ENCODE data around the gene FSD2.
A peak's percentile ranks its signal among the peaks of the same experiment; 100 is the strongest.
"Not testable (repeated sequence)": the region's sequence is repeated elsewhere in the genome, so short reads cannot be mapped to it uniquely, and the experiment has no call there.

Gene FSD2

GRCh38 chr15:82731527-82731926 lies 74.3 kb downstream of the FSD2 start:
- no peak for DNase-seq (ENCODE audit: low read depth)

- DNase-seq (ENCODE audit: low read depth), result no peak
These were observed 75.8 kb downstream of the FSD2 start for GRCh38 chr15:82730022-82730530.

GRCh38 chr15:82726816-82727215 lies 79.1 kb downstream of the FSD2 start:
- no peak for DNase-seq (ENCODE audit: low read depth)

GRCh38 chr15:82715003-82715402 lies 90.9 kb downstream of the FSD2 start:
- no peak for DNase-seq (ENCODE audit: low read depth)

GRCh38 chr15:82714016-82714415 lies 91.9 kb downstream of the FSD2 start:
- no peak for DNase-seq (ENCODE audit: low read depth)

GRCh38 chr15:82712036-82712435 lies 93.8 kb downstream of the FSD2 start:
- no peak for DNase-seq (ENCODE audit: low read depth)

- no peak for DNase-seq (ENCODE audit: low read depth)
These were observed 94.9 kb downstream of the FSD2 start for GRCh38 chr15:82710926-82711490.

GRCh38 chr15:82710208-82710555 lies 95.7 kb downstream of the FSD2 start:
- no peak for DNase-seq (ENCODE audit: low read depth)

GRCh38 chr15:82709421-82710207 lies 96.3 kb downstream of the FSD2 start, which contains the start of gene AP3B2:
Gene AP3B2 (minus strand): TSS chr15:82709875. CDS start chr15:82709706, 169 bp downstream.
- peak; percentile 76 for DNase-seq (ENCODE audit: low read depth)

- no peak for DNase-seq (ENCODE audit: low read depth)
These were observed 96.8 kb downstream of the FSD2 start for GRCh38 chr15:82709081-82709420.

- DNase-seq (ENCODE audit: low read depth), result not testable (repeated sequence)
These were observed 100.0 kb downstream of the FSD2 start for GRCh38 chr15:82705856-82706255.

Measured in iris pigment epithelial cell (primary cell).